AG09309 (cell line): ENCODE measurements around the gene NAALADL2.

Experiments used
- DNase-seq: peaks from one replicate; pipeline ENCODE4 v3.0.0-alpha.2; 2010; ENCODE audit warnings: low read depth
- H3K4me3 ChIP-seq: 2 replicates; pipeline ENCODE4 v1.5.1; 2011; ENCODE audit warnings: mild to moderate bottlenecking, low read depth, low read length, moderate library complexity; ENCODE audit not compliant: control insufficient read depth
- TF ChIP-seq, protein P1 (sequence below): IDR thresholded peaks from 2 replicates; pipeline ENCODE4 v1.5.1; 2011; ENCODE audit warnings: mild to moderate bottlenecking, low read depth, low read length, inconsistent platforms; ENCODE audit not compliant: insufficient read depth, control insufficient read depth; ENCODE audit errors: missing control alignments

NAALADL2 gene

DNA sequence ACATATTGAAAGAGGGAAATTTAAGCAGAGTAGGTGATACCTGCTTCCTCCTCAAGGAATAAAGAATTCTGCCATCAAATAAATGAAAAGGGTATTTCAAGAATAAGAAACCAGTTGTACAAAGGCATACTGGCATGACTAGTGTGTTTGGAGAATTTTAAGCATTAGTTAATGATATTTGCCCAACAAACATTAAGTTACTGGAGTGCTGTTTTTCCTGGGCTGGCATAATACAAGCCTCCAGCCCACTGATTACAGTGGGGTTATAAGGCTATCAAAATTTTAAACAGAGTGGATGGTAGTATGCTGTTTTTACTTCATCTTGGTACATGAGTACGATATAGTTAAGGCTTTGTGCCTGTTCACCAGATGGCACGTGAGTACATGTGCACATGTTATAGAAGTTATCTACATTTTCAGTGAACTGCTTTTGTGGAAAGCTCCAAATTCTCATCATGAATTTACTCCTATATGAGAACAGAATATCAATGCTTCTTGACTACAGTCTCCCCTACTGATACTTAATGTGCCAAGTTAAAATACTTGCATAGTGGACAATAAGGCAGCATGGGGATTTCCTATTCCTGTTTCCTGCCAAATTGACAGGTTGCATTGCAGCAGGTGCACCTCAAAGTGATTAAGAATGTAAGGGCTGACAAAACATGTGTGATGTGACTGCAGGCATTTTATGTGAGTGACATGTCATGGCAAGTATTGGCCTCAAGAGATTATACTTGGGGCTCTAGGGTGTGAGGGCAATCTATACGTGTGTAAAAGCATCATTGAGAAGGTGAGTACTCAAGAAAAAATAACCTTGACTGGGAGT, 14.9 kb downstream of the NAALADL2 start:
- no peak for DNase-seq
- TF ChIP-seq, protein P1, sequence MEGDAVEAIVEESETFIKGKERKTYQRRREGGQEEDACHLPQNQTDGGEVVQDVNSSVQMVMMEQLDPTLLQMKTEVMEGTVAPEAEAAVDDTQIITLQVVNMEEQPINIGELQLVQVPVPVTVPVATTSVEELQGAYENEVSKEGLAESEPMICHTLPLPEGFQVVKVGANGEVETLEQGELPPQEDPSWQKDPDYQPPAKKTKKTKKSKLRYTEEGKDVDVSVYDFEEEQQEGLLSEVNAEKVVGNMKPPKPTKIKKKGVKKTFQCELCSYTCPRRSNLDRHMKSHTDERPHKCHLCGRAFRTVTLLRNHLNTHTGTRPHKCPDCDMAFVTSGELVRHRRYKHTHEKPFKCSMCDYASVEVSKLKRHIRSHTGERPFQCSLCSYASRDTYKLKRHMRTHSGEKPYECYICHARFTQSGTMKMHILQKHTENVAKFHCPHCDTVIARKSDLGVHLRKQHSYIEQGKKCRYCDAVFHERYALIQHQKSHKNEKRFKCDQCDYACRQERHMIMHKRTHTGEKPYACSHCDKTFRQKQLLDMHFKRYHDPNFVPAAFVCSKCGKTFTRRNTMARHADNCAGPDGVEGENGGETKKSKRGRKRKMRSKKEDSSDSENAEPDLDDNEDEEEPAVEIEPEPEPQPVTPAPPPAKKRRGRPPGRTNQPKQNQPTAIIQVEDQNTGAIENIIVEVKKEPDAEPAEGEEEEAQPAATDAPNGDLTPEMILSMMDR: no peak
- no peak overlapping the region for H3K4me3 ChIP-seq

DNA sequence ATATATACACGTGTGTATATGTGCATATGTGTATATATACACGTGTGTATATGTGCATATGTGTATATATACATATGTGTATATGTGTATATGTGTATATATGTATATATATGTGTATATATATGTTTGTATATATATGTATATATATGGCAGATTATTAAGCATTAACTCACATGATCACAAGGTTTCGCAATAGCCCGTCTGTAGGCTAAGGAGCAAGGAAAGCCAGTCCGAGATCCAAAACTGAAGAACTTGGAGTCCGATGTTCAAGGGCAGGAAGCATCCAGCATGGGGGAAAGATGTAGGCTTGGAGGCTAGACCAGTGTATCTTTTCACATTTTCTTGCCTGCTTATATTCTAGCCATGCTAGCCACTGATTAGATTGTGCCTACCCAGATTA, 23.7 kb downstream of the NAALADL2 start:
- TF ChIP-seq, protein P1: no peak

DNA sequence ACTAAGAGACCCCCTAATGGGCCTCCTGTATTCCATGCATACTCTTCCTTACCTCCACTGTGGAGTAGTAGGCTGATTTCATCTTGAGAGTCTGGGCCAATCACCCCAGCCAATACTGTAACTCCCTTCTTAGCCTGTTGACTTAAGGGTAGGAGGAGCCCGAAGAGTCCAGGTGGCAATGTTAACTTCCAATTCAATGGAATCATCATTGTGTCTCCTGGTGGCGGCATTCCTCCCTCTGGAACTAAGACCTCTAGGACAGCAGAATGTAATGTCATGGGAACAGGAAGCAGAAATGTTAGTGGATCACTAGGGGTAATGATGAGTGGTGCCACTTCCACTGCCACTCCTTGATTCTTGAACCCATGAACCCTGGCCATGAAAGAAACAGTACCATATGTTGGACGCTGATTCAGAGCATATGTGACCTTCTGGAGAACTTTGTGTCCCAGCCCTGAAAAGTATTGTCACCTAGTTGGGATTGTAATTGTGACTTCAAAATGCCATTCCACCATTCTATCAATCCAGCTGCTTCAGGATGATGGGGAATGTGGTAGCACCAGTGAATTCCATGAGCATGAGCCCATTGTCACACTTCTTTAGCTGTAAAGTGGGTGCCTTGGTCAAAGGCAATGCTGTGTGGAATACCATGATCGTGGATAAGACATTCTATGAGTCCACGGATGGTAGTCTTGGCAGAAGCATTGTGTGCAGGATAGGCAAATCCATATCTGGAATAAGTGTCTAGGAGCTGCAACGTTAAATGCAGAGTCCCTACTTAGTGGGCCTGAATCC, 24.9 kb downstream of the NAALADL2 start:
- H3K4me3 ChIP-seq: no peak overlapping the region
- TF ChIP-seq, protein P1: no peak

More for the DNA sequence above, 23.7 kb downstream of the NAALADL2 start:
- no peak overlapping the region for H3K4me3 ChIP-seq
- DNase-seq: no peak

DNA sequence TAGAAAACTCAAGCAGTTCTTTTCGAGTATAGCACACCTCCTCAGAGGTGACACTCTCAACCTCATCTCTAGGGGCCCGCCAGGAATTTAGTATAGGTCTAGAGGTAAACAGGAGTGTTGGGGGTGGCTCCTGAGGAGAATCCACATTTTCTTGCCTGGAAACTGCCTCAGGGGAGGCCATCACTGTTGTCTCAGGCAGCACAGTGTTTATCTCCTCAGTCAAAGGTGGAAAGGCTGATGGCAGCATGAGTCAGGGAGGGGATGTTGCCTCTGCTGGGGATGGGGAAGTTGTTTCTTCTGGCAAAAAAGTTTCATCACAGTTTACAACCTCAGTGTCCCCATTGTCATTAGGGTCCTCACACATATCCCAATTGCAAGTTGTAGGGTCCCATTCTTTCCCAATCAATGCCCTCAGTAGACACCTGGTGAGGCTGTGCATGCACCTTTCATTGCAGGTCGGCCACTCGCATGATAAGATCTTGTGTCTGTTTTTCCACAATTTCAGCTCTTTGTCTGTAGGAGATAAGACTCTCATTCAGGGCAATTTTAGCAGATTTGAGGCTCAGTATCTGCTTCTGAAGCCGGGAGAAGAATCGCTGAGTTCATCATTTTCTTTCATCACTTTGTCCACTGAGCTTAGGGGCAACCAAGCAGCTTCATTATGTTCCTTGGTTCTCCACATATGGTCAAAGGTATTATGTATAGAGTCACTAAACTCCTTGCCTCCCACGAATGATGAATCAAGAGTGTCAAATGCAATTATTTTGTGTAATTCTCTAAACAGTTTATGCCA, 25.8 kb downstream of the NAALADL2 start:
- TF ChIP-seq, protein P1: no peak
- no peak for DNase-seq
- H3K4me3 ChIP-seq: no peak overlapping the region

More for the DNA sequence above, 24.9 kb downstream of the NAALADL2 start:
- DNase-seq: no peak

DNA sequence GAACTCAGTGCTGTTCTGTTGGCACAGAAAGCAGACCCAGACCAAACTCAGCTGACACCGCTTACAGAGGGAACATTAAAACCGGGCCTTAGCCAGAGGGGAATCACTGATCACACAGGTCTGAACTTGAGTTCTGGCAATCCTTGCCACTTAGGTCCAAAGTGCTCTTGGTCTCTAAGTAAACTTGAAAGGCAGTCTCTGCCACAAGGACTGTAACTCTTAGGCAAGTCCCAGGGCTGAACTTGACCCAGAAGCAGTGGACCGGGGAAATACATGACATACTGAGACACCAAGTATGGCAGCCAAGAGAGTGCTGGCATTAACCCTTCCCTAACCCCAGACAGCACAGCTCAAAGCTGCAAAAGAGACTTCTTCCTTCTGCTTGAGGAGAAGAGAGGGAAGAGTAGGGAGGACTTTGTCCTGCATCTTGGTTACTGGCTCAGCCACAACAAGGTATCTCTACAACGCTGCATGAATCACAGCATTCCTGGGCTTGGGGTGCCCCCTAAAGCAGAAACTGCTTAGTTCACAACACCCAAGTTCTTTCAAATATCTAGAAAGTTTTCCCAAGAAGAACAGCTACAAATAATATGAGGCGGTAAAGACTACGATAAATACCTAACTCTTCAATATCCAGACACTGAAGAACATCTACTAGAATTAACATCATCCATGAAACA, 32.5 kb downstream of the NAALADL2 start:
- TF ChIP-seq, protein P1: no peak
- DNase-seq: no peak
- H3K4me3 ChIP-seq: no peak overlapping the region

DNA sequence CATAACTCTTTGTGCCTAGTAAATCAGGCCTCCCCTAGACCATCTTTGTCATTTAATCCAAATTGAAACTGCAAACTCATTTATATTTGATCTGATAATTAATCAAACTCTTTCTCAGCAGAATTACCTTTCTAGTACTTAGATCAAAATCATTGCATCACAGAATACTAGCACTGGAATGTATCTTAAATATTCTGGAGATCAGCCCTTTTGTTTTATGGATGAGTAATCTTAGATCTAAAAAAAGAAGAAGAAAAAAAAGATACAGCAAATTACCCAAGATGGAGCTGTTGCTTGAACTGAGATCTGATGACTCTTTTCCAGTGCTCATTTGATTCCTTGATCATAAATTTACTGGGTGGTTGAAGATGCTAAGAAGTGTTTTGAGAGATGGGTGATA, 47.9 kb downstream of the NAALADL2 start:
- no peak for DNase-seq
- H3K4me3 ChIP-seq: no peak overlapping the region
- TF ChIP-seq, protein P1: no peak
